ACC112 (cell line): Measurements from ENCODE around the gene AUTS2.

Experiments
- H2AFZ ChIP-seq: fragments of 200-600 bp; sonication (generic); one replicate; pipeline ENCODE4 v1.6.0; 2017; ENCODE audit warnings: antibody characterized with exemption, low read length; ENCODE audit not compliant: unreplicated experiment
- H3K27ac ChIP-seq: fragments of 200-600 bp; sonication (generic); 2 replicates; pipeline ENCODE4 v1.5.1; 2014; ENCODE audit warnings: low read depth, mild to moderate bottlenecking, antibody characterized with exemption, low read length, moderate library complexity
- H3K27me3 ChIP-seq: fragments of 200-600 bp; sonication (generic); 2 replicates; pipeline ENCODE4 v1.6.1; 2014; ENCODE audit warnings: mild to moderate bottlenecking, antibody characterized with exemption, low read length, moderate library complexity, mixed read lengths; ENCODE audit not compliant: insufficient read depth
- H3K36me3 ChIP-seq: fragments of 200-600 bp; sonication (generic); 2 replicates; pipeline ENCODE4 v1.6.1; 2016; ENCODE audit warnings: mild to moderate bottlenecking, antibody characterized with exemption, low read length, moderate library complexity, mixed read lengths; ENCODE audit not compliant: insufficient read depth
- H3K4me1 ChIP-seq: fragments of 200-600 bp; sonication (generic); one replicate; pipeline ENCODE4 v1.6.1; 2016; ENCODE audit warnings: low read length, mixed read lengths; ENCODE audit not compliant: insufficient read depth, unreplicated experiment, control insufficient read depth
- H3K4me3 ChIP-seq: fragments of 200-600 bp; sonication (generic); 2 replicates; pipeline ENCODE4 v1.5.1; 2014; ENCODE audit warnings: mild to moderate bottlenecking, low read depth, low read length
- H3K79me2 ChIP-seq: fragments of 200-600 bp; sonication (generic); one replicate; pipeline ENCODE4 v1.6.0; 2016; ENCODE audit warnings: low read length; ENCODE audit not compliant: control insufficient read depth, unreplicated experiment, insufficient read depth

Gene AUTS2

DNA sequence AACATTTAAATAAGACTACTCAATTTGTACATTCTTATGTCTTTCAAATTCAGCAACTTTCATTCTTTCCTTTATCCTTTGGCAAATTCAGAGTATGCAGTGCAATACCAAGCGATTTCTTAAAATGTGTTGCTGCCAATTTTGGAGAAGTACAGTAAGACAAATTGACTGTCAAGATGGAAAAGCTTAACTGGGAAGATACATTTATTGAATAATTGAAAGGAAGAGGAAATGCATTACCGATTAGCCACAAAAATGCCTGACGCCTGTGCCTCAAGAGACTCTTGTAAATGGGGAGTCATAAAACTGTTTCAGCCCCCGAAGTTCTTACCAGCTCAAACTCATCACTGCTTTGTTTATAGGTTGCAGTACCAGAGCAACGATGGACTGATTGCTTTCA is 1160.4 kb downstream of the AUTS2 start:
- H3K27ac ChIP-seq: no peak overlapping the region
- no peak overlapping the region for H3K4me3 ChIP-seq
- H2AFZ ChIP-seq: no peak overlapping the region
- no peaks in the 10 kb centered on the region for H3K79me2 ChIP-seq
- no peaks in the 10 kb centered on the region for H3K4me1 ChIP-seq
- H3K36me3 ChIP-seq: no peaks in the 10 kb centered on the region
- no peaks in the 10 kb centered on the region for H3K27me3 ChIP-seq

DNA sequence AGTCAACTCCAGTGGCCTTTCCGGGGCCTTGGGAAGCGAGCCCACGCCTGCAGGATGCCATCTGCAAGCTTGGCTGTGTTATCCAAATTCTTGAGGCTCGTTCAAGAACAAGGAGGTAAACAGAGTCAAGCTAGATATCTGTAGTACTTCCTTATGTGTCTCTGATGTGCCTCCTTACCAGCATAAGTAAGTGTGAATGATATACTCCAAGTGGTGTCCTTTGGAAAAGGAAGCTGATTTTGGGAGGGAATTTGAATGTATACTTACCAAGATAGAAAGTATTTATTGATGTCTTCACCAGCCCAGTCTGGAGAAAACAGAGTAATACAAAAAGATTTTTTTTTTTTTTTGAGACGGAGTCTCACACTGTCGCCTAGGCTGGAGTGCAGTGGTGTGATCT is 1161.4 kb downstream of the AUTS2 start:
- Histone ChIP-seq H3K27ac (no peak overlapping the region), H2AFZ (no peak overlapping the region), H3K79me2 (no peaks in the 10 kb centered on the region), H3K4me3 (no peak overlapping the region), H3K27me3 (no peaks in the 10 kb centered on the region), H3K4me1 (no peaks in the 10 kb centered on the region), H3K36me3 (no peaks in the 10 kb centered on the region)

DNA sequence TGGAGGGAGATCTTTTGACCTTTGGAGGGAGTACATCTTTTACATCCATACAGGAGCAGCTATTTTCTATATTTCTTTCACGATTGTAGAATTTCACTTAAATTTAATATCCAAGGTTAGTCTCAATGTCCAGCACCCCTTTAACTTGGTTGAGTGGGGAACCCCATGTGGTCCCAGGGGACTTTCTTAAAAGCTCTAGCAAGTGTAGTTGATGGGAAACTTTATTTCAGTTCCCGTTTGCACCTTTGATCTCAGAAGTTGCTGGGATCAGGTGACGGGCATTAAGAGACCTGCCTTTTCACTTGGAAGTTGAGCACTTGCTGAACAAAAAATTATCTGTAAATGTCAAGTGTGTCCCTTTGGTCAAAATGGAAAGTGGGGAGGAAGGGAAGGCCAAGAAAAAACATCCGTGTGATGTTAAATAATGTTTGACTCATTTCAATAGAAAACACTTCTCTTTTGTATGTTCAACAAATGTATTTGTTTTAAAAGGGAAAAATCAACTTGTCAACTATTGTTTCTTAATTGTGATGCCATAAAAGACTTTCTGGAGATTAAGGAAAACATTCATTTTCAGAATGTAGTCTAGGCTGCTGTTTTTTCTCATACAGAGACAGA is 1163.5 kb downstream of the AUTS2 start:
- Histone ChIP-seq H3K27ac (no peak overlapping the region), H3K4me3 (no peak overlapping the region), H3K27me3 (no peaks in the 10 kb centered on the region), H3K36me3 (no peaks in the 10 kb centered on the region), H3K4me1 (no peaks in the 10 kb centered on the region), H3K79me2 (no peaks in the 10 kb centered on the region), H2AFZ (no peak overlapping the region)

DNA sequence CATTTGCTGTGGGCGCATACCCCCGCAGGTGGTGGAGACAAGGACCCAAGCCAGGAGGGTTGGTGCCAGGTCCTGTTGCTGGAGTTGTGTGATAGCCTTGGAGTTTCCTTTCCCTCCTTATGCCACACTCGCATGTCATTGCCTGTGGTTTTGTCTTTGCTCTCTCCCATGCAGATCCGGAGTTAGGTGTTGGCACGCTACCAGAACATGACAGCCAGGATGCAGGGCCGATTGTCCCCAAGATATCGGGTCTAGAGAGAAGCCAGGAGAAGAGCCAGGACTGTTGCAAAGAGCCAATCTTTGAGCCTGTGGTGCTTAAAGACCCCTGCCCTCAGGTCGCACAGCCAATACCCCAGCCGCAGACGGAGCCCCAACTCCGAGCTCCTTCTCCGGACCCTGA is 1164.4 kb downstream of the AUTS2 start:
- H3K27ac ChIP-seq: no peak overlapping the region
- H3K27me3 ChIP-seq: no peaks in the 10 kb centered on the region
- H2AFZ ChIP-seq: no peak overlapping the region
- no peaks in the 10 kb centered on the region for H3K36me3 ChIP-seq
- H3K4me1 ChIP-seq: no peaks in the 10 kb centered on the region
- no peak overlapping the region for H3K4me3 ChIP-seq
- no peaks in the 10 kb centered on the region for H3K79me2 ChIP-seq

DNA sequence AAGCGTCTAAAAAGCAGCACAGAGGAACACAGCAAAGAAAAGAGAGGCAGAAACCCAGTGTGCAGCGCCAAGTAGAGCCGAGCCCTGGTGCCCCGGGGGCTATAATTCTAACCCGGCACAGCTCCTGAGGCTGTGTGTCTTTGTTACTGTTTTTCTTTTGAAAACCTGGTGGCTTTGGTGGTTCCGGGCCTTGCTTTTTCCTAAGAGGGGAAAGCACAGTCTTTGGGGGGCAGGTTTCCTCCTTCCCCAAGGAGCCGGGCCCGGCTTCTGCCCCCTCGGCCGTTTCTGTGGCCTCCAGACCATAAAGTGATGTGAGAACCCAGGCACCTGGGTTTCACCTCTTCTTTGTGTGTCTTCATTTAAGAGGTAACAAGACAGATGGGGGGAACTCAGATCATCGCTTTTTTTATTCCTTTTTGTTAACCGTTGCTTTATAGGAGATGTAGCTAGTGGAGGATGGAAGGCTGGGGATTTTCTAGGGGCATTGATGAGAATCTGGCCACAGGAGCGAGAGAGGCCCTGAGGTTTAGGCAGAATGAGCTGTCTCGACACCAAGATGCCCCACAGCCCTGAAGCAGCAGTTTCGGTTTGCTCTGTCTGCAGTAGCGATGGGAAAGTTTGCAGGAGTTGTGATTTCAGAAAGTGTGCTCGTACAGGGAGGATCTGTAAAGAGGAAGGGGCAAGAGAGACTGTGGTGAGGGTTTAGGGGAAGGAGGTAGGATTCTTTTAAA is 1165.9 kb downstream of the AUTS2 start:
- H3K27me3 ChIP-seq: no peaks in the 10 kb centered on the region
- H2AFZ ChIP-seq: no peak overlapping the region
- H3K36me3 ChIP-seq: no peaks in the 10 kb centered on the region
- no peaks in the 10 kb centered on the region for H3K4me1 ChIP-seq
- H3K4me3 ChIP-seq: no peak overlapping the region
- H3K79me2 ChIP-seq: no peaks in the 10 kb centered on the region
- no peak overlapping the region for H3K27ac ChIP-seq

DNA sequence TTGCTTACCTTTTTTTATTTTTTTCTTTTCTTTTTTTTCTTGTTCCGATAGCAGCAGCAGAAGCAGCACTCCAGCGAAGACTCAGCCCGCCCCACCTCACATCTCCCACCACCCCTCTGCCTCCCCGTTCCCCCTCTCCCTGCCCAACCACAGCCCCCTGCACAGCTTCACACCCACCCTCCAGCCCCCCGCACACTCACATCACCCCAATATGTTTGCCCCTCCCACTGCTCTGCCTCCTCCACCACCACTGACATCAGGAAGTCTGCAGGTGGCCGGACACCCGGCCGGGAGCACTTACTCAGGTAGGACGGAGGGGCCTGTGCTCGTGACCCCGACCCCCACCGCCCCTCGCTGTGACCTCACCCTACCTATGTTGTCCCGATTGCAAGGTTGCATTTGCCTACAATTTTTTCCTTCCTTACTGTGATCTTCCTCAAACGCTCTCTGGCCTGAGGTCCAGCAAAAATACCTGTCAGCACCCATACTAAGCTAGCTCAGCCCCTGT is 1166.5 kb downstream of the AUTS2 start:
- no peaks in the 10 kb centered on the region for H3K36me3 ChIP-seq
- no peak overlapping the region for H2AFZ ChIP-seq
- H3K4me3 ChIP-seq: no peak overlapping the region
- no peaks in the 10 kb centered on the region for H3K4me1 ChIP-seq
- no peak overlapping the region for H3K27ac ChIP-seq
- no peaks in the 10 kb centered on the region for H3K79me2 ChIP-seq
- no peaks in the 10 kb centered on the region for H3K27me3 ChIP-seq

DNA sequence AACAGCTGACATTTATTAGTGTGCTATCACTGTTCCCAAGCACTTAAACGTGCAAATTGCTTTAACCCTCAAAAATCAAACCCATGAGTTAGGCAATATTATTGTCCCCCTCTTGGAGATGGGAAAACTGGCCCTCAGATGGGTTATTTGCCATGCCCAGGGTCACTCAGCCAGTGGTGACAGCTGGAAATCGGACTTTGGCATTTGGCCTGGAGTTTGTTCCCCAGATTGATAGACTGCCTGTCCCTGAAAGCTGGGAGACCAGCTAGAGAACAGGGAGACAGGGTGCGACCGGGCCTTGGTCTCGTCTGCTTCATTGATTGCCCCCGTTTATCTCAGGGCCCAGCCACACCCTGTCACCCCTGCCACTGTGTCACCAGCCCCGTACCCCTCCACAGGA is 1167.4 kb downstream of the AUTS2 start:
- H3K27ac ChIP-seq: no peak overlapping the region

DNA sequence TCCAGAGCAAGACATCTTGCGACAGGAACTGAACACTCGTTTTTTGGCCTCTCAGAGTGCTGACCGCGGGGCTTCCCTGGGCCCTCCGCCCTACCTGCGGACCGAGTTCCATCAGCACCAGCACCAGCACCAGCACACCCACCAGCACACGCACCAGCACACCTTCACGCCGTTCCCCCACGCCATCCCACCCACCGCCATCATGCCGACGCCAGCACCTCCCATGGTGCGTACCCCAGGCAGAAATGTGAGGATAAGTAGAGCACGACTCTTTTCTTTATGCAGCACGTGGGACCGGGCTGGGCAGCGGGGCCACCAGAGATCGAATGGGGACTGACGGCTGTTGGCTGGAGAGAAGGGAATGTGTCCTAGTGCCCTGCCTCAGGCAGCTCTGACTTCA is 1167.8 kb downstream of the AUTS2 start:
- H3K36me3 ChIP-seq: no peaks in the 10 kb centered on the region
- H3K4me3 ChIP-seq: no peak overlapping the region
- H3K27ac ChIP-seq: no peak overlapping the region

More for the DNA sequence above, 1167.4 kb downstream of the AUTS2 start:
- Histone ChIP-seq H3K36me3 (no peaks in the 10 kb centered on the region), H3K4me3 (no peak overlapping the region), H3K79me2 (no peaks in the 10 kb centered on the region), H2AFZ (no peak overlapping the region), H3K4me1 (no peaks in the 10 kb centered on the region), H3K27me3 (no peaks in the 10 kb centered on the region)

DNA sequence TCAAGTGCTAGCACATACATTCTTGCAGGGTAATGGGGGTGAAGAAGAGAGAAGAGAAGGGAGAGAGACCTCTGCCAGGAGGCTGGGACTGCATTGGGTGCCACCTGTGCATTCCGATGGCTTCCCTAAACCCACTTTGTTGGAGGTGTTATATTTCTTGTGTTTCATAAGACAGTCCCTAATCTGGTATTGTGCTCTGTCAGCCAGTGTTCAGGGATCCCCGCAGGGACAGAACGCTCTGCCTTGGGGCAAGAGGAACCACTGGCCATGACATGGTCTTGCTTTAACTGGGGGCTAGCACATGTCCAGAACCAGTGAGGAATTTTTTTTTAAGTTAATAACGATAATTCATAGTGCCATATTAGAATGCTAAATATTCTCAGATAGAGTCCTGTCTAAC is 1168.4 kb downstream of the AUTS2 start:
- Histone ChIP-seq H3K4me1 (no peaks in the 10 kb centered on the region), H3K4me3 (no peak overlapping the region), H3K27ac (no peak overlapping the region), H3K36me3 (no peaks in the 10 kb centered on the region), H2AFZ (no peak overlapping the region), H3K79me2 (no peaks in the 10 kb centered on the region), H3K27me3 (no peaks in the 10 kb centered on the region)

More for the DNA sequence above, 1167.8 kb downstream of the AUTS2 start:
- H3K27me3 ChIP-seq: no peaks in the 10 kb centered on the region
- no peak overlapping the region for H2AFZ ChIP-seq
- H3K4me1 ChIP-seq: no peaks in the 10 kb centered on the region
- H3K79me2 ChIP-seq: no peaks in the 10 kb centered on the region

DNA sequence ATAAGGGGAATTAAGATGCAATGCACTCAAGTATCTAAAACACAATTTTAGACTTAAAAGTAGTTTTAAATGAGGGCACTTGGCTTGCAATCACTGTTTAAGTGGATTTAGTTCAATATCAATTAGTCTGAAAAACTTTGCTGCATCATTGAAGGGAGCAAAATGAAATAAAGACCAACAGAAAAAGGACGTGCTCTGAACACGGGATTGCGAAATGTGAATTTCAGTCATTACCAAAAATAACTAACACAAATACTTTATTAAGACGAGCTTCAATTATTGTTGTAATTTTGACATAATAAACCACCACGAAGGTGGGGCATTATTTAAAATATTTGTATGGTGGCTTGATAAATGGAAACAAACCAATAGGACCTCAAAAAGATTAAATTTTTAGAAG is 1171.9 kb downstream of the AUTS2 start:
- no peaks in the 10 kb centered on the region for H3K79me2 ChIP-seq
- H3K4me1 ChIP-seq: no peaks in the 10 kb centered on the region
- H3K4me3 ChIP-seq: no peak overlapping the region
- H3K27me3 ChIP-seq: no peaks in the 10 kb centered on the region
- no peaks in the 10 kb centered on the region for H3K36me3 ChIP-seq
- H3K27ac ChIP-seq: no peak overlapping the region
- H2AFZ ChIP-seq: no peak overlapping the region

DNA sequence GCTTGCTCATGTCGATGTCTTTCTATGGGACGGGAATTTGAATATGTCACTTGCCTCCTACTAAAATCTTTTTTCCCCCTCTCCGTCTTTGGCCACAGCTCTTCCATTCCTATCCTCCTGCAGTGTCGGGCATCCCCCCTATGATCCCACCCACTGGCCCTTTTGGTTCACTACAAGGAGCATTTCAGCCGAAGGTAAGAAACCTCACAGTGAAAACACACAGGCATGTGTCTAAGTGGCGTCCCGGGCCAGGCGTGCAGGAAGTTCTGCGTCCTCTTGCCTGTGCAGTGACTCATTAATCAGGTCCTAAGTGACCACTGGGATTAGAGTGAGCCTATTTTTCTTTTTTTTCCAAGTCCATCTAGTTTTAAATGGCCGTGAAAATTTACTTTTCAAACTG is 1173.2 kb downstream of the AUTS2 start:
- Histone ChIP-seq H2AFZ (no peak overlapping the region), H3K36me3 (no peaks in the 10 kb centered on the region), H3K27me3 (no peaks in the 10 kb centered on the region), H3K27ac (no peak overlapping the region), H3K4me3 (no peak overlapping the region), H3K4me1 (no peaks in the 10 kb centered on the region), H3K79me2 (no peaks in the 10 kb centered on the region)
